Measurements from ENCODE around the gene HMGCS2.

Gene HMGCS2

DNA sequence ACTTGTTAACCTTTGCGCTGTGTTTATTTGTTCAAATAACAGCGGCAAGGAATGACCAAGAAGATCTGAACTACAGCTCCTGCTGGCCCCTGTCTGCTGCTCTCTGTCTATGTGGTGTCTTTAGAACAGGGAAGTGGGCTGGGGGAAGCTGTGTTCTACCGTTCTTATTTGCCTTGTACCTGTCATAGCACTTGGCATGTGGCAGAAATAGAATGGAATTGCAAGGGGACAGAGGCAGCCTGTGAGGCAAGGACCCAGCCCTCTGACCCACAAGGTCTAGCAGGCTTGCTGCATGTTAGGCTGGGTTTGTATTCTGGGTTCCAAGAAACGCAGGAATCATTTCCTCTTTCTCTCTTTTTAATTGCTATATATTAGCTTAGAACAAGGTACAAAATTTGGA, 20.7 kb downstream of the HMGCS2 start:
- DNase-seq = no peak

DNA sequence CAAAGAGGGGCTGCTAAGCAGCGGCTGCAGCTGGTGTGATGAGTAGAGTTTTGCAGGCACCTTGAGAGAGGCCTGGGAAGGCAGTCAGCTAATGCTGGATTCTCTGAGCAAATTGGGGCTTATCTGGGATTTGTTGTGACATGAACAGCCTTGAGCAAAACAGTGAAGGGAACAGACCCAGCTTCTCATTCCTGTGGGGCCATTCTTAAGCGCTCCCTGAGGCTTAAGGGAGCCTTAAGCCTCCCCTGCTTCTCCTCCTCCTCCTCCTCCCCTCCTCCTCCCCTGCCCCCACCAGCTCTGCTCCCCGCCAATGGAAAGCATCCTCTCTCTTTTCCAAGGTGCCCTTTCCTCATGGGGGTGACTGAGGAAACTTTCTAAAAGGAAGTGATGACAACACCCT, 21.3 kb downstream of the HMGCS2 start:
- no peak for DNase-seq

GRCh38 chr1:119745034-119745433, 23.7 kb downstream of the HMGCS2 start:
- DNase-seq = no peak

DNA sequence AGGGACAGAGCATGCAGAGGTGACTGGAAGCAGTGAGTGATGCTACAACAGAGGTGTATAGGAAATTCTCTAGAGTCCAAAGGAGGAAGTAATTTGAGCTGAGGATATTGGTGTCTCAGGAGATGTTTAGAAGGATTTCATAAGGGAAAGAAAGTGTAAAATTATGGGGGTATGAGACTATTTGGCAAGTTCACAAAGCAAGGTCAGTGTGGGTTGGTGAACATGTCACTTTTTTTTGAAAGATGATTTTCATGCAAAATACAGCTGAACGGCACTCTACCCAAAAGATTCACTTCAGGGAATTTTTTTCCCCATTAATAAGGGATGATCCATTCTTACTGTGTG, 24.1 kb downstream of the HMGCS2 start:
- no peak for DNase-seq

DNA sequence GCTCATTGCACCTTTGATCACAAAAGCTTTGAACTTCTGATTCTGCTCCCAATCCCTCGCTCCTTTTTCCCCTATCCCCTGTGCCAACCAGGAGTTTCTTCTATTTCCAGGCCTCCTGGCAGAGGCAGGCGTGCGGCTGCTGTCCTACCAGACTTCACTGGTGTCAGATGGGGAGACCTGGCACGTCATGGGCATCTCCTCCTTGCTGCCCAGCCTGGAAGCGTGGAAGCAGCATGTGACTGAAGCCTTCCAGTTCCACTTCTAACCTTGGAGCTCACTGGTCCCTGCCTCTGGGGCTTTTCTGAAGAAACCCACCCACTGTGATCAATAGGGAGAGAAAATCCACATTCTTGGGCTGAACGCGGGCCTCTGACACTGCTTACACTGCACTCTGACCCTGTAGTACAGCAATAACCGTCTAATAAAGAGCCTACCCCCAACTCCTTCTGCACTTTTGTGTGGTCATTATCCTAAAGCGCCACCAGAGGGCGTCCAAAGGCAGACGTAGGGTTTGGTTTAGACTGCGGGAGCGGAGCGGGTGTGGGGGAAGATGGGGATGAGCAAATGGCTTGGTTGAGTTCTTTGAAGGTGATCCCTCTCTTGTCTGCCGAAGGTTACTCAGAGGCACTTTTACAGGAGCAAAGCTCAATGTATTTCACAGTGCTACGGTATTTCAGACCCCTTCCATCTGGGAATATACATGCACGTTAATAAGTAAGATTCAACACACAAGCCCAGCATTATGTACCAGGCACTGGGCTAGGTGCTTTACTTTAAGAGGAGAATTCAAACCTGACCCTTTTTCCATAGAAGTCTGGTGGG, 24.7 kb downstream of the HMGCS2 start:
- DNase-seq = no peak

- DNase-seq = no peak
Observed at GRCh38 chr1:119743308-119743707, 25.4 kb downstream of the HMGCS2 start.

- DNase-seq = no peak
Observed at GRCh38 chr1:119742677-119743076, 26.0 kb downstream of the HMGCS2 start.

DNA sequence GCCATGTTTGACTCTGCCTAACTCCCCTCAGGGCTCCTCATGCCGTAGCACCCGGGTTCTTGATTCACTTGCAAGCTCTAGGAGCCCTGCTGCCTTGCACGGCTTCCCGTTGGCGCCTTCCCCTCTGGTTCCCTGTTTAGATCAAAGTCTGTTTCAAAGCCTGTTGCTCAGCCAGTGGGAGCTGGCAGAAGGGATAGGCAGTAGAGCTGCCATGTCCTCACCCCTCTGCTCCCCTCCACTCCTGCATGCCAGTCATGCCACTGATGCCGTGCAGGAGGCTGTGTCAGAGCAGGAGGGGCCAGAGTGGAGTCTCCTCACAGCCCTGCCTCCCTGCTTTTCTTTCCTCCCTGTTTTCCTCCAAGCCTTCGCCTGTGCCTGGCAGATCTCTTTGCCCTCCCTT, 26.5 kb downstream of the HMGCS2 start:
- no peak for DNase-seq

DNA sequence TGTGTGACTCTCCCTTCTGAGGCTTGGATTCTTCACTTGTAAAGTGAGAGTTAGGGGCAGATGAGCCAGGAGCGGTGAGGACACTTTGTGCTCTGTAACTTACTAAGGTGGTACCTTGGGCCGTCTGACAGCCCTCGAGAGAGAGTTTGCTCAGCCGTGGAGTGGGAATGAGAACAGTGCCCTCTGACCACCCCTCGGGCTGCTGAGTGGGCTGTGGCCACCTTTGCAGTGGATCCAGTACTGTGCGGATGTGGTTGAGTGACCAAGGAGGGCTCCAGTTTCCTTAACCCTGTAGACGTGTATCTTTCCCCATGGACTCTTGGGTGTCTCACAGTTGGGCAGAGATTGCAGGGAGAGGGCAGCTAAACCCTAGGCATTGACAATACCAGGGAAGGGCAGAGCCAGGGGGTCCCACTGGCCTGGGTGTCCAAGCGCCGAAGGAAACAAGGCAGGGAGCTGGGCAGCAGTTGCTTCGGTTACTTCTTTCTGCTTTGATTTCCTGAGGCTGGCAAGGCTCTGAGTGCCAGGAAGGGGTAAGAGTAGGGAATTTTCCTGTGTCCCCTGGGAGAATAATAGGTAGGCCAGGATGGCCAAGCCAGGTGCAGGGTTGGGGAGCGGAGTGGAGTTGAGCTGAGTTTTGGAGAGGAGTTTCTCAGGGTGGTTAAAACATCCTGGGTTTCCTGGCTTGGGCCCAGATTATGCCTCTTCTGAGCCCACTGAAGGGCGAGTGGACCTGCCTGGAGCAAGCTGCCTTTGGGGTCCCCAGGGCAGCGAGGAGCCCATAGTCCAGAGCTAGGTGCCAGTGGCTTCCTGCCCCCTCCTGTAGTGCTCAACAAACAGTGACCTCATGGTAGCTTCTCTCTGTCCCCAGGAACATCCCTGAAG, 27.6 kb downstream of the HMGCS2 start:
- DNase-seq = no peak

GRCh38 chr1:119740261-119740660, 28.4 kb downstream of the HMGCS2 start:
- DNase-seq = no peak

DNA sequence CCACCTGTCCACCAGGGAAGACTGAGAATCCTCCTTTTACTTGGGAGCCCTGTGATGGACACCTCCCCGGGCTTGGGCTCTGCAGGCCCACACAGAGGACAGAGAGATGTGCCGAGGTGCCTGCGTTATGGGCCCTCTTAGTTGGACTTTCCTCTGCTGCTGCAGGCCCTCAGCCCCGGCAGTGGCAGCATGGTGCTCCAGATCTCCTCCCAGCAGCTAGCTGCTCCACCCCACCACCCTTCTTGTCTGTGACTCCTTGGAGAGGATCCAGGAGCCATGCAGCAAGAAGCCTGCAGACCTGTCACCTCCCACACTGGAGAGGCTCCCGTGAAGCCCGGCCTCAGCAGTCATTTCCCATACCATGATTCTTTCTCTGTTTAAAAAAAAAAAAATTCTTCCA, 29.6 kb downstream of the HMGCS2 start:
- DNase-seq = no peak

- DNase-seq = no peak
Observed at GRCh38 chr1:119738100-119738720, 30.5 kb downstream of the HMGCS2 start.

DNA sequence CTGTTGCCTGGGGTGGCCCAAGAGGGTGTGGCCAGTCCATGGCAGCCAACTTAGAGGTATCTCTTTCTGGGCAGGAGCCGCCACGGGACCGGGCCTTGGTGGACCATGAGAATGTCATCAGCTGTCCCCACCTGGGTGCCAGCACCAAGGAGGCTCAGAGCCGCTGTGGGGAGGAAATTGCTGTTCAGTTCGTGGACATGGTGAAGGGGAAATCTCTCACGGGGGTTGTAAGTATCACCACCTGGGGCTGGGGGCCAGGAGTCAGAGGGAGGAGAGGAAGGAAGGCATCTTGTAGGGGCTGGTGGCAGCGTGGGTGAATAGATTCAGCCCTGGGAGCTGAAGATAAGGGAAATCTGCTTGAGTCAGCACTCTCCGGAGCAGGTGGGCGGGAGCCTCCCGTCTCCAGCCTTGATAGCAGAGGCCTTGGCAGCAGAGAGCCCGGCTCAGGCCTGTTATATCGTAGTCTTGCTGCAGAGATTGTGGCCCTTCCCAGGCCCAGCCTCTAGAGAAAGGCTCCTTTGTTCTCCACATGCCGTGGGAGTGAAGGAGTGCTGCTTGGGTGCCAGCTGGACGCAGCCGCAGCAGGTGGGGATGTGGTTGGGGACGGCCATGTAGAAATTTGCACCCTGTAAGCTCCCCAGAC, 31.5 kb downstream of the HMGCS2 start:
- no peak for DNase-seq

DNA sequence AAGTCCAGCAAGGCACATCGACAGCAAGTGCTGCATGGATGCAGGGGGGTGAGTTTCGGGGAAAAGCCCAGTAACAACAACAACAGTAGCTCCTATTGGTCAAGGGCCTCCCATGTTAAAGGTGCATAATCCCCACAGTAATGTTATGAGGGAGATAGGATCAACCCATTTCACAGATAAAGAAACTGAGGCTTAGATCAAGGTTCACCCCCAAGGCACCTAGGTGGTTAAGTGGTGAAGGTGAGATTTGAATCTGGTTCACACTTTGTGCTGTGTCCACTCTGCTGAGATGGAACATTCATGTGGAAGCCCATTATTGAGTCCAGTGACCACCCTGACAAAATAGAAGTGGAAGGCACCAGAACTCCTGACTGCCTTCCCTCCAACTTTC, 32.1 kb downstream of the HMGCS2 start:
- no peak for DNase-seq

DNA sequence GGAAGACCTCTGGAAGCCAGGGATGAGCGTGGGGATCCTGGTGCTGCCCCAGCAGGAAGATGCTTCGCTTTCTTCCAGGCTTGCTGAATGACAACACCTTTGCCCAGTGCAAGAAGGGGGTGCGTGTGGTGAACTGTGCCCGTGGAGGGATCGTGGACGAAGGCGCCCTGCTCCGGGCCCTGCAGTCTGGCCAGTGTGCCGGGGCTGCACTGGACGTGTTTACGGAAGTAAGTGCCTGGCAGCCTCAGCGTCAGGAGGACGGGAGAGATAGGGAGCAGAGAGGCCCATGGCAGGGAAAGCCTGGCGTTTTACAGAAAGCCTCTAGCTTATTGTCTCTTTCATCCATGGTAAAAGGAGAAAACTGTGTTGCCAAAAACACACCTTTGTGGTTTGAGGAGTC, 33.5 kb downstream of the HMGCS2 start:
- no peak for DNase-seq

GRCh38 chr1:119733754-119734153, 35.0 kb downstream of the HMGCS2 start:
- no peak for DNase-seq

- no peak for DNase-seq
Observed at GRCh38 chr1:119732465-119733168, 36.1 kb downstream of the HMGCS2 start.

DNA sequence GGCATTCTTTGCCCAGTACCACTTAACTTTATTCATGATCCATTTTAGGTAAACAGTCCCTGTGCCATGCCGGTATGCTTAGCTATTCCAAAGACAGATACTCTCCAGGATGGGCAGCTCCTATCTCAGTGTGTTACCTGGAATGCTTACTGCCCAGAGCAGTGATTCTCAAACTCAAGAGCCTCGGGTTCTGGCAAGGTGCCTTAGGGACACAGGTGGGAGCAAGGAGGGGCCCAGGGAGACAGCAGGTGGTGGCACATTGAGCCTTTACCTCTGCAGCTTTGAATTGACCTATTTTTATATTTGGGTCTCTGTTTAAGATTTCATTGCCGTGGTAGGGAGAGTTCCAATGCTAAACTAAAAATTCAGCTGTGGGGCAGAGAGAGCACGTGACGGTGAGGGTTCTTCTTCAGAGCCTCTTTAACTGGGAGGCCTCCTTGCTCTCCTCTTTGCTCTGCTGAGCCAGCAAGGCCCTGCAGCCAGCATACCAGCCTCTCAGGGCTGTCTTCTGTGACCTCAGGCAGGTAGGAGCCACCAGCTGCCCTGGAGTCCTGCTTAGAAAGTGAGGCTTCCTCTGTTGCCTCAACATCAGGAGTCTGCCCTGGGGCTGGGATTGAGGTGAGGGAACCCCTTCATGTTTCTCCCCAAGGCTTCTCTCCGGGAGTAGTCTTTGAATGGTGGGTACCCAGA, 36.8 kb downstream of the HMGCS2 start:
- DNase-seq = no peak

GRCh38 chr1:119731060-119731459, 37.6 kb downstream of the HMGCS2 start:
- no peak for DNase-seq

DNA sequence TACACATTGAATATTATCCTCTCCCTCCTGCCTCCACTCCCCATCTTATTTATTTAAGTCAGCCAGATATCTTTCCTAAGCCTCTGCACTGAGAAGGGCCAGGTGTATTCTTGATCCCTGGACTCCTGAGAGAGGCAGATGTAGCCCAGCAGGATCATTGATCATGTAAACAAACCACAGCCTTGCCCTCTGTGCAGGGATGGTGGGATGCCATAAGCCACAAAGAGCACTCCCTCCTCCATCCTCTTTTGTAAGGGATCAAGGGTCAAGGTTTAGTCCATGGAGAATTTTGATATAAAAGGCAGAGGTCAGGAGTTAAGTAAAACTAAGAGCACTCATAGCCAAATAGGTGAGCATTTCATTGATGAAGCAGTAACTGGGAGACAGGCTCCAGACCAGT, 39.7 kb downstream of the HMGCS2 start:
- DNase-seq = no peak

DNA sequence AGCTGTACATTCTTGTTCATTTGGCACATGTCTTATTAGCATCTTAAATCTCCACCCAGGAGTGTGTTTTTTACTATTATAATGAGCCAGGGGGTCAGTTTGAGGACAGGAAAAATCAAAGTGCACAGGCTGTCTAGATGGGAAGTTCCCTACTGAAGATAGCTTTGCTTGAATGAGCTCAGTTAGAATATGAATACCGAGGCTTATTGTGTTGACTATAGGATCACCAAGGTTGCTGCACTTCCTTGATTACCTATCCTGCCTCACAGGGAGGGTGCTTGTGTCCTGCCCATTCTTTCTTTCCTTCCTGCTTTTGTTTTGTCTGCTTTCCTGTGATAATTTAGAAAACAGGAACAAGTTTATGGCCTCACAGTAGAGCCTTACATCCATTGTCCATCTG, 40.7 kb downstream of the HMGCS2 start:
- DNase-seq = no peak

- no peak for DNase-seq
Observed at GRCh38 chr1:119725626-119726025, 43.1 kb downstream of the HMGCS2 start.

Data from activated effector memory CD4-positive, alpha-beta T cell treated with Interleukin-2 at 50 U/mL for 16 hours (primary cell).